ENCODE measurements around the gene SLC25A3. TPM values are rescaled to one million over a fixed set of nuclear protein-coding genes. Genes with fewer than 3 reads are reported as not detected.

SLC25A3 gene
- total and polyA plus RNA-seq, 2 experiments from 2014 or later: 472 to 941 TPM

DNA sequence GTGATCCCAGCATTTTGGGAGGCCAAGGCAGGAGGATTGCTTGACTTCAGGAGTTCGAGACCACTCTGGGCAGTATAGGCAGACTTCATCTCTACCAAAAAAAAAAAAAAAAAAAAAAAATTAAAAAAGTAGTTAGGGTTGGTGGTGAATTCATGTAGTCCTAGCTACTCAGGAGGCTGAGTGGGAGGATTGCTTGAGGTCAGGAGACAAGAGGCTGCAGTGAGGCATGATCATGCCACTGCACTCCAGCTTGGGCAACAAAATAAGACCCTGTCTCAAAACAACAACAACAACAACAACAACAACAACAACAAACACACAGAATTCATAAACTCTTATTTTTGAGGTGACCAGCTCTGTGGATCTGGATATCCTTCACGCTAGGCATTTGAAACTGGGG lies 17.1 kb downstream of the SLC25A3 start:
- Histone ChIP-seq H3K9ac (no peak overlapping the region), H3F3A (ENCODE audit: insufficient read depth) (peaks cover 24% of the 10 kb centered on the region), H2AFZ (no peak overlapping the region), H3K27ac (no peak overlapping the region), H3K79me2 (ENCODE audit: insufficient read depth) (no peaks in the 10 kb centered on the region), H3K9me2 (ENCODE audit: insufficient read depth) (no peaks in the 10 kb centered on the region), H3K36me3 (ENCODE audit: low read depth) (peaks cover 8% of the 10 kb centered on the region; the same call in 1 of the 2 replicates), H4K20me1 (ENCODE audit: insufficient read depth) (no peaks in the 10 kb centered on the region), H3K4me1 (ENCODE audit: insufficient read depth) (no peaks in the 10 kb centered on the region), H3K4me2 (ENCODE audit: unreplicated experiment) (no peak overlapping the region), H3K27me3 (replicated peaks; ENCODE audit: insufficient read depth) (no peaks in the 10 kb centered on the region), H3K9me3 (ENCODE audit: low read depth) (no peaks in the 10 kb centered on the region), H3K4me3 (no peak overlapping the region)
- TF ChIP-seq EZH2phosphoT487 (IDR thresholded peaks at IDR 0.05; ENCODE audit: insufficient read depth, low read depth) (no peak), EZH2 (IDR thresholded peaks at IDR 0.05; ENCODE audit: insufficient read depth, poor library complexity, severe bottlenecking) (no peak)
- WGBS, 2 experiments (ENCODE audit: low coverage in 1 of 2, low lambda C conversion rate in 2 of 2, missing lambda C conversion rate in 2 of 2): 94% methylated on average over 2 of the region's 2 CpGs
- DNase-seq: no peak
- in situ Hi-C loops (cut with MboI): no loop called here

DNA sequence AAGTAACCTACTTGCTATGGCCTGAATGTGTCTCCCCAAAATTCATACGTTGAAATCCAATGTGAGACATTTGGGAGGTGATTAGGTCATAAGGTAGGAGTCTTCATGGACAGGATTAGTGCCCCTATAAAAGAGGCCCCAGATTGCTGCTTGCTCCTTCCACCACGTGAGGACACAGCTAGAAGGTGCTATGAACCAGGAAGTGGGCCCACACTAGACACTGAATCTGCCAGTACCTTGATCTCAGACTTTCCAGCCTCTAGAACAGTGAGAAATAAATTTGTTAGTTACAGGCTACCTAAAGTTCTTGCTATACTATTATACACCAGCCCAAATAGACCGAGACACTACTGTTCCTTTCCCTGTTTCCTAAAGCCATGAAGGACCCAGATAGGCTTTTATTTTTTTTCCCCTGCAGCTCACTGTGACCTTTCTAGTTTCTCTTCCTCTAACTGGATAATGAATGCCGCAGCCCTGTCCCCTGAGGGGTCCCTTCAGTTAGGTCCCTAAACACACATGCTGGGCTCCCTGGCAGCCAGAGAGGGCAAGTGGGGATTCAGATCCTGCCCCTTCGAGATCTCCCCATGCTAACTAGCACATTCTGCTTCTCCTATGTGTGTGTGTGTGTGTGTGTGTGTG lies 19.3 kb downstream of the SLC25A3 start:
- Histone ChIP-seq H3K79me2 (ENCODE audit: insufficient read depth) (peaks cover 18% of the 10 kb centered on the region), H2AFZ (no peak overlapping the region), H3F3A (ENCODE audit: insufficient read depth) (0 out of 2 replicates have a peak, but pooled peaks cover 7% of the 10 kb centered on the region), H3K9ac (no peak overlapping the region), H3K4me1 (ENCODE audit: insufficient read depth) (no peaks in the 10 kb centered on the region), H4K20me1 (ENCODE audit: insufficient read depth) (no peaks in the 10 kb centered on the region), H3K4me2 (ENCODE audit: unreplicated experiment) (no peak overlapping the region), H3K27me3 (replicated peaks; ENCODE audit: insufficient read depth) (no peaks in the 10 kb centered on the region), H3K4me3 (no peak overlapping the region), H3K9me3 (ENCODE audit: low read depth) (no peaks in the 10 kb centered on the region), H3K36me3 (ENCODE audit: low read depth) (peaks cover 13% of the 10 kb centered on the region; the same call in 1 of the 2 replicates), H3K9me2 (ENCODE audit: insufficient read depth) (no peaks in the 10 kb centered on the region; the same call in 1 of the 2 replicates), H3K27ac (no peak overlapping the region)
- in situ Hi-C loops (cut with MboI): no loop called here
- WGBS, 2 experiments (ENCODE audit: low coverage in 1 of 2, low lambda C conversion rate in 2 of 2, missing lambda C conversion rate in 2 of 2): 86 to 89% methylated on average over 5 of the region's 5 CpGs
- DNase-seq: no peak
- TF ChIP-seq EZH2phosphoT487 (IDR thresholded peaks at IDR 0.05; ENCODE audit: insufficient read depth, low read depth) (no peak), EZH2 (IDR thresholded peaks at IDR 0.05; ENCODE audit: insufficient read depth, poor library complexity, severe bottlenecking) (no peak)

DNA sequence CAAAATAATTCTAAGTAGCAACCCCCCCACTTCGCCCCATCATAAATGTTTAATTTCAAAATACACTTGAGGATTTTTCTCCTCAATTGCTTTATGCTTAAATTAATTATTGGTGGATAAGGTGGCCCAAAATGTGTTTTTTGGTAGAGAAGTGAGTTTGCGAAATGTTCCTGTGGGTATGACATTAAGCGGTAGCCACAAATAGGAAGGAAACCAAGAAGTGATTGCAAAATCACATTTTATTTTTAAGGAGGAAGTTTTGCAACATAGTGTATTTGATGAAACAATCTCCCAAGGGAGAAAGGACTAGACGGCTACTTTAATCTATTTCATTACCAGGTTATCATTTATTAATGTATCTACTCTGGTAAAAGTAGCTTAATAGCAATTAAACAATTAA lies 25.5 kb downstream of the SLC25A3 start:
- Histone ChIP-seq H3K4me2 (ENCODE audit: unreplicated experiment) (no peak overlapping the region), H3F3A (ENCODE audit: insufficient read depth) (peaks cover 18% of the 10 kb centered on the region), H3K9me2 (ENCODE audit: insufficient read depth) (no peaks in the 10 kb centered on the region; the same call in 1 of the 2 replicates), H2AFZ (no peak overlapping the region), H3K4me3 (no peak overlapping the region), H3K27me3 (replicated peaks; ENCODE audit: insufficient read depth) (no peaks in the 10 kb centered on the region), H3K36me3 (ENCODE audit: low read depth) (peaks cover 7% of the 10 kb centered on the region; the same call in 1 of the 2 replicates), H3K27ac (peak overlapping the region; percentile 45; the same call in 1 of the 2 replicates), H4K20me1 (ENCODE audit: insufficient read depth) (no peaks in the 10 kb centered on the region), H3K4me1 (ENCODE audit: insufficient read depth) (peaks cover 11% of the 10 kb centered on the region), H3K9ac (no peak overlapping the region), H3K79me2 (ENCODE audit: insufficient read depth) (peaks cover 45% of the 10 kb centered on the region), H3K9me3 (ENCODE audit: low read depth) (no peaks in the 10 kb centered on the region)
- no peak for TF ChIP-seq EZH2phosphoT487 (IDR thresholded peaks at IDR 0.05; ENCODE audit: insufficient read depth, low read depth)
- no peak for TF ChIP-seq EZH2 (IDR thresholded peaks at IDR 0.05; ENCODE audit: insufficient read depth, poor library complexity, severe bottlenecking)
- 63 to 64% methylated on average over 4 of the region's 4 CpGs for WGBS, 2 experiments (ENCODE audit: low coverage in 1 of 2, low lambda C conversion rate in 2 of 2, missing lambda C conversion rate in 2 of 2)
- DNase-seq: peak; percentile 86
- in situ Hi-C loops (cut with MboI): no loop called here

DNA sequence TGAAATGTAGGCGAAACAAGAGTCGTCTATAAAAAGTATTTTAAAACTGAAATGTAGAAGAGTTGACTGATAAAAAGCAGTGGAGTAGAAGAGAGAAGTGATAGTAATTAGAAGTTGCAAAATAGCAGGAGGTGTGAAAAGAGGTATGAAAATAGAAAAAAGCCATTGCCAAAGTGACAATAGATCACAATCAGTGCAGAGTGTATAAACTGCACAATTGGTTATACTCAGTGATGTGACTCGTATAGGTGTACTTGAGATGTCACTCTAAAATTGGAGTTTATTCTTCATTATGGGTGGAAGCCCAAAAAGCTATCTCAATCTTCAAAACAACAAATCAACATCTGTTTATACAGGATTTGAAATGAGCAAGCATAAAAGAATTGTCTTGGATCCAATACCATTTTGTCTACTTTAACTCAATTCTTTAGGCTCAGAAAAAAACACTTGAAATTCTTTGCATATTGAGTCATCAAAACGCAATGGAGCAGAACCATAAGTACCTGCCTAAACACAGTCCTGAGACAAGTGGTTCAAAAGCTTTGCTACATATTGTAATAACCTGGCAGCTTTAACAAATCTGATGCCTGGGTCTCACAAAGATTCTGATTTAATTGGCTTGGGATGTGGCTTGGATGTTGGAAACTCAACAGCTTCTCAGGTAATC lies 42.3 kb downstream of the SLC25A3 start:
- Histone ChIP-seq H3K9me3 (ENCODE audit: low read depth) (no peaks in the 10 kb centered on the region), H2AFZ (no peak overlapping the region), H3K4me3 (no peak overlapping the region), H3K27me3 (replicated peaks; ENCODE audit: insufficient read depth) (no peaks in the 10 kb centered on the region), H3K4me2 (ENCODE audit: unreplicated experiment) (peak overlapping the region; percentile 16), H3K9ac (no peak overlapping the region), H3K27ac (no peak overlapping the region), H3K9me2 (ENCODE audit: insufficient read depth) (no peaks in the 10 kb centered on the region), H3K36me3 (ENCODE audit: low read depth) (peaks cover 12% of the 10 kb centered on the region; the same call in 1 of the 2 replicates), H3F3A (ENCODE audit: insufficient read depth) (peaks cover 28% of the 10 kb centered on the region), H4K20me1 (ENCODE audit: insufficient read depth) (no peaks in the 10 kb centered on the region; the same call in 1 of the 2 replicates), H3K79me2 (ENCODE audit: insufficient read depth) (peaks cover 97% of the 10 kb centered on the region), H3K4me1 (ENCODE audit: insufficient read depth) (peaks cover 18% of the 10 kb centered on the region)
- no peak for TF ChIP-seq EZH2 (IDR thresholded peaks at IDR 0.05; ENCODE audit: insufficient read depth, poor library complexity, severe bottlenecking)
- no peak for TF ChIP-seq EZH2phosphoT487 (IDR thresholded peaks at IDR 0.05; ENCODE audit: insufficient read depth, low read depth)
- WGBS, 2 experiments (ENCODE audit: low coverage in 1 of 2, low lambda C conversion rate in 2 of 2, missing lambda C conversion rate in 2 of 2): 72 to 75% methylated on average over 4 of the region's 4 CpGs
- in situ Hi-C loops (cut with MboI): no loop called here
- DNase-seq: peak; percentile 56
